Effector memory CD8-positive, alpha-beta T cell (primary cell): ENCODE data around the gene RPS15.
"Not testable (repeated sequence)": the region's sequence is repeated elsewhere in the genome, so short reads cannot be mapped to it uniquely, and the experiment has no call there.

Source experiments
- ATAC-seq: fragments of 150-1000 bp; cut with Tn5 transposase; replicated peaks from 2 replicates; pipeline ENCODE4 v1.10.0; 2021; ENCODE audit warnings: mild to moderate bottlenecking, moderate library complexity
- DNase-seq, 3 experiments: peaks; one replicate each; pipeline ENCODE4 v3.0.0; 2021
- H3K27ac Mint-ChIP-seq, 2 donors: one replicate each; pipeline ENCODE4 v1.8.0; 2022; ENCODE audit warnings: mild to moderate bottlenecking in 2 of 2, mixed read lengths in 2 of 2, moderate library complexity in 2 of 2
- H3K27me3 Mint-ChIP-seq, 2 donors: one replicate each; pipeline ENCODE4 v1.8.0; 2022; ENCODE audit warnings: mixed read lengths in 2 of 2
- H3K36me3 Mint-ChIP-seq: one replicate; pipeline ENCODE4 v1.8.0; 2022; ENCODE audit warnings: mild to moderate bottlenecking, moderate library complexity, mixed read lengths; ENCODE audit not compliant: insufficient read depth
- H3K4me1 Mint-ChIP-seq, 2 donors: one replicate each; pipeline ENCODE4 v1.8.0; 2022; ENCODE audit warnings: low read depth in 2 of 2, mixed read lengths in 2 of 2
- H3K4me3 Mint-ChIP-seq, 2 donors: one replicate each; pipeline ENCODE4 v1.8.0; 2022; ENCODE audit warnings: mild to moderate bottlenecking in 2 of 2, mixed read lengths in 2 of 2, moderate library complexity in 2 of 2
- H3K9me3 Mint-ChIP-seq, 2 donors: one replicate each; pipeline ENCODE4 v1.8.0; 2022; ENCODE audit warnings: mixed read lengths in 2 of 2

RPS15 gene

GRCh38 chr19:1439525-1440417, 1.6 kb downstream of the RPS15 start:
- Mint-ChIP-seq H3K27ac (peak overlapping the region; percentile 100), H3K4me3 (peak overlapping the region; percentile 98 to 99), H3K36me3 (peaks cover 75% of the 10 kb centered on the region), H3K4me1 (peaks cover 25 to 28% of the 10 kb centered on the region in 2 donors)
- ATAC-seq, H3K27me3 Mint-ChIP-seq, H3K9me3 Mint-ChIP-seq, DNase-seq: not testable (repeated sequence)

GRCh38 chr19:1440418-1440801, 2.2 kb downstream of the RPS15 start:
- H3K4me1 Mint-ChIP-seq = peaks cover 26 to 30% of the 10 kb centered on the region in 2 donors
- H3K27me3 Mint-ChIP-seq = no peaks in the 10 kb centered on the region
- peak overlapping the region; percentile 98 to 99 for H3K4me3 Mint-ChIP-seq
- no peaks in the 10 kb centered on the region for H3K9me3 Mint-ChIP-seq
- ATAC-seq (no peak), DNase-seq (no peak)
- no peak overlapping the region for H3K27ac Mint-ChIP-seq
- H3K36me3 Mint-ChIP-seq = peaks cover 78% of the 10 kb centered on the region

GRCh38 chr19:1441022-1441426, 2.8 kb downstream of the RPS15 start:
- DNase-seq (no peak), ATAC-seq (no peak)
- peaks cover 26 to 32% of the 10 kb centered on the region in 2 donors for H3K4me1 Mint-ChIP-seq
- no peaks in the 10 kb centered on the region for H3K27me3 Mint-ChIP-seq
- peak overlapping the region; percentile 98 to 99 for H3K4me3 Mint-ChIP-seq
- H3K9me3 Mint-ChIP-seq = no peaks in the 10 kb centered on the region
- peak overlapping the region in 1 of 2 donors; percentile 44 for H3K27ac Mint-ChIP-seq
- peaks cover 78% of the 10 kb centered on the region for H3K36me3 Mint-ChIP-seq

GRCh38 chr19:1441677-1442438, 3.7 kb downstream of the RPS15 start:
- peak overlapping the region; percentile 8 to 99 for H3K4me3 Mint-ChIP-seq
- peaks cover 26 to 32% of the 10 kb centered on the region in 2 donors for H3K4me1 Mint-ChIP-seq
- peak overlapping the region in 1 of 2 donors; percentile 77 for H3K27ac Mint-ChIP-seq

GRCh38 chr19:1445185-1445931, 7.2 kb downstream of the RPS15 start:
- Mint-ChIP-seq H3K27ac (peak overlapping the region; percentile 35 to 83), H3K4me3 (peak overlapping the region; percentile 77 to 78), H3K27me3 (peaks cover 25 to 32% of the 10 kb centered on the region in 2 donors), H3K36me3 (peaks cover 67% of the 10 kb centered on the region), H3K4me1 (peaks cover 16 to 21% of the 10 kb centered on the region in 2 donors), H3K9me3 (no peaks in the 10 kb centered on the region)
- DNase-seq (peak; percentile 78 to 81 (median 81)), ATAC-seq (peak; percentile 88)

More at GRCh38 chr19:1441677-1442438, 3.7 kb downstream of the RPS15 start:
- peaks cover under 1 to 2% of the 10 kb centered on the region in 2 donors for H3K27me3 Mint-ChIP-seq
- DNase-seq (no peak), ATAC-seq (no peak)
- peaks cover 74% of the 10 kb centered on the region for H3K36me3 Mint-ChIP-seq
- no peaks in the 10 kb centered on the region for H3K9me3 Mint-ChIP-seq

GRCh38 chr19:1445932-1446712, 7.9 kb downstream of the RPS15 start:
- Mint-ChIP-seq H3K4me3 (peak overlapping the region; percentile 46 to 59), H3K4me1 (peaks cover 8 to 16% of the 10 kb centered on the region in 2 donors), H3K27ac (peak overlapping the region in 1 of 2 donors; percentile 83), H3K9me3 (no peaks in the 10 kb centered on the region), H3K36me3 (peaks cover 60% of the 10 kb centered on the region), H3K27me3 (peaks cover 33 to 40% of the 10 kb centered on the region in 2 donors)
- DNase-seq = no peak
- no peak for ATAC-seq

GRCh38 chr19:1446713-1447481, 8.7 kb downstream of the RPS15 start:
- peaks cover 8 to 13% of the 10 kb centered on the region in 2 donors for H3K4me1 Mint-ChIP-seq
- DNase-seq (no peak), ATAC-seq (no peak)
- H3K36me3 Mint-ChIP-seq = peaks cover 52% of the 10 kb centered on the region
- H3K4me3 Mint-ChIP-seq = peak overlapping the region; percentile 46 to 59
- no peaks in the 10 kb centered on the region for H3K9me3 Mint-ChIP-seq
- H3K27ac Mint-ChIP-seq = peak overlapping the region in 1 of 2 donors; percentile 28
- H3K27me3 Mint-ChIP-seq = peaks cover 37 to 48% of the 10 kb centered on the region in 2 donors

- H3K4me3 Mint-ChIP-seq = peak overlapping the region; percentile 46 to 59
- no peaks in the 10 kb centered on the region for H3K9me3 Mint-ChIP-seq
- H3K27ac Mint-ChIP-seq = peak overlapping the region in 1 of 2 donors; percentile 28
- peaks cover 8 to 12% of the 10 kb centered on the region in 2 donors for H3K4me1 Mint-ChIP-seq
- H3K27me3 Mint-ChIP-seq = peaks cover 37 to 54% of the 10 kb centered on the region in 2 donors
- DNase-seq = no peak
- ATAC-seq = no peak
- H3K36me3 Mint-ChIP-seq = peaks cover 47% of the 10 kb centered on the region
These were observed 9.3 kb downstream of the RPS15 start for GRCh38 chr19:1447504-1447903.

GRCh38 chr19:1447944-1448343, 9.7 kb downstream of the RPS15 start:
- Mint-ChIP-seq H3K9me3 (no peaks in the 10 kb centered on the region), H3K27ac (no peak overlapping the region), H3K4me1 (peaks cover 8 to 12% of the 10 kb centered on the region in 2 donors), H3K27me3 (peaks cover 41 to 58% of the 10 kb centered on the region in 2 donors), H3K4me3 (peak overlapping the region; percentile 51 to 56), H3K36me3 (peaks cover 44% of the 10 kb centered on the region)
- DNase-seq = no peak
- no peak for ATAC-seq

- Mint-ChIP-seq H3K27me3 (peaks cover 51 to 76% of the 10 kb centered on the region in 2 donors), H3K36me3 (peaks cover 30% of the 10 kb centered on the region), H3K4me1 (peaks cover 9 to 10% of the 10 kb centered on the region in 2 donors), H3K4me3 (peak within 1 kb of the TSS; percentile 19 to 56), H3K9me3 (no peaks in the 10 kb centered on the region), H3K27ac (no peak within 1 kb of the TSS)
- ATAC-seq (no peak), DNase-seq (no peak)
These were observed 11.6 kb downstream of the RPS15 start, which contains the start of gene APC2 for GRCh38 chr19:1449467-1450442. TSS of gene APC2 (plus strand) at chr19:1450121. CDS start at chr19:1453002, 2,881 bp downstream.
